PFSK-1 (cell line): ENCODE measurements around the gene RNF126.

Experiments
- FOXP2 ChIP-seq: optimal IDR thresholded peaks from 2 replicates; pipeline ENCODE3; 2011; ENCODE audit warnings: borderline replicate concordance, control low read depth, inconsistent platforms; ENCODE audit not compliant: insufficient read depth; ENCODE audit errors: extremely low read length, extremely low read depth
- POLR2AphosphoS5 ChIP-seq: IDR thresholded peaks from 2 replicates; pipeline ENCODE4 v1.6.1; 2012; ENCODE audit warnings: low read depth, mild to moderate bottlenecking, control low read depth, low read length, moderate library complexity
- REST ChIP-seq, 2 experiments: IDR thresholded peaks; 2 replicates each; pipeline versions ENCODE4 v1.6.1 to v1.8.0; 2011 to 2012; ENCODE audit warnings: low read depth in 2 of 2, low read length in 2 of 2, control low read depth in 1 of 2, inconsistent platforms in 1 of 2, mild to moderate bottlenecking in 1 of 2, moderate library complexity in 1 of 2; ENCODE audit not compliant: insufficient read depth in 1 of 2
- SIN3A ChIP-seq: IDR thresholded peaks from 2 replicates; pipeline ENCODE4 v1.6.1; 2012; ENCODE audit warnings: mild to moderate bottlenecking, low read length, moderate library complexity, borderline replicate concordance; ENCODE audit not compliant: insufficient read depth
- TAF1 ChIP-seq: IDR thresholded peaks from 2 replicates; pipeline ENCODE4 v1.6.1; 2012; ENCODE audit warnings: low read length, control low read depth, borderline replicate concordance; ENCODE audit not compliant: insufficient read depth

The RNF126 gene

GRCh38 chr19:688992-689391 lies 26.0 kb upstream of the RNF126 start:
- TF ChIP-seq SIN3A (no peak), POLR2AphosphoS5 (no peak), FOXP2 (no peak), TAF1 (no peak), REST (IDR thresholded peaks at IDR 0.05; ENCODE audit: insufficient read depth in 1 of 2, low read depth in 2 of 2, low read length in 2 of 2) (no peak)

- TF ChIP-seq REST (IDR thresholded peaks at IDR 0.05; ENCODE audit: insufficient read depth in 1 of 2, low read depth in 2 of 2, low read length in 2 of 2), result no peak
- TF ChIP-seq FOXP2, result no peak
Observed at GRCh38 chr19:688214-688613, 25.2 kb upstream of the RNF126 start.

DNA sequence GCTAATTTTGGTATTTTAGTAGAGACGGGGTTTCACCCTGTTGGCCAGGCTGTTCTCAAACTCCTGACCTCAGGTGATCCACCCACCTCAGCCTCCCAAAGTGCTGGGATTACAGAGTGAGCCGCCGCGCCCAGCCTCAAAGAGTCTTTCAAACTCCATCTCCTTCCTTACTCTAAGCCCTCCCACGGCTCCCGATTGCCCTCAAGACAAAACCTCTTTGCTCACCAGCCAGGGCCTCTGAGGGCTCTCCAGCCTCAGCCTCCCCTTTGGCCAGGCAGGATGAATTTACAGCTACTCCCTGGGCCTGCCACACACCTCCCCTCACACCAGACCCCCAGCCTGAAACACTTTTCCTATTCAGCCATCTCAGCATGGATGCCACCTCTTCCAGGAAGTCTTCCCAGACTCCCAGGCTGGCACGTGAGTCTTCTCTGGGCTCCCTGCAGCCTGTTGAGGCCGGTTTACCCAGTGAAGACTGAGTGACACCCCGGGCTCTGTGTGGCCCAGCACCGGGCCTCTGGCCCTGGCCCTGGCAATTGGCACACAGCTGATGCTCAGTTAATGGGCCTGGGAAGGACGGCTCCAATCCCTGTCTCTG lies 24.7 kb upstream of the RNF126 start:
- TF ChIP-seq POLR2AphosphoS5 (no peak), REST (IDR thresholded peaks at IDR 0.05; ENCODE audit: insufficient read depth in 1 of 2, low read depth in 2 of 2, low read length in 2 of 2) (no peak), SIN3A (no peak), TAF1 (no peak), FOXP2 (no peak)

GRCh38 chr19:686589-687297 lies 23.7 kb upstream of the RNF126 start:
- no peak for TF ChIP-seq FOXP2

GRCh38 chr19:685454-685931 lies 22.5 kb upstream of the RNF126 start:
- no peak for TF ChIP-seq POLR2AphosphoS5
- no peak for TF ChIP-seq SIN3A
- no peak for TF ChIP-seq TAF1
- TF ChIP-seq REST (IDR thresholded peaks at IDR 0.05; ENCODE audit: insufficient read depth in 1 of 2, low read depth in 2 of 2, low read length in 2 of 2), result no peak
- TF ChIP-seq FOXP2, result no peak
